ENCODE measurements around the gene LMCD1.

DNA sequence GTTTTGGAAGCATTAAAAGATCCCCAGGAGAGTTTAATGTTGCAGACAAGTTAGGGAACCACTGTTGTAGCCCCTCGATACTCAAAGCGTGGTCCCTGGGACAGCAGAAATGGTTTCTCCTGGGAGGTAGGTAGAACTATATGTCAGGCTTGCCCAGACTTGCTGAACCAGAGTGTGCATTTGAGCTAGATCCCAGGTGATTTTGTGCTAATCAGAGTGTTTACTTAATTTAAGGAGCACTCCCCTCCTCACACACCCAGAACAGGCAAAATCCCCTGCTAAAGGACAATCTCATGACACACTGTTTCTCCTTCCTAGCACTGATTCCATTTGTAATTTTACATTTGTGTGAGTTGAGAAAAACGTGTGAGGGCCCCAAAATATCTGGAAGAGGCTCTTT is 24.3 kb downstream of the LMCD1 start:
- TF ChIP-seq, protein P1, sequence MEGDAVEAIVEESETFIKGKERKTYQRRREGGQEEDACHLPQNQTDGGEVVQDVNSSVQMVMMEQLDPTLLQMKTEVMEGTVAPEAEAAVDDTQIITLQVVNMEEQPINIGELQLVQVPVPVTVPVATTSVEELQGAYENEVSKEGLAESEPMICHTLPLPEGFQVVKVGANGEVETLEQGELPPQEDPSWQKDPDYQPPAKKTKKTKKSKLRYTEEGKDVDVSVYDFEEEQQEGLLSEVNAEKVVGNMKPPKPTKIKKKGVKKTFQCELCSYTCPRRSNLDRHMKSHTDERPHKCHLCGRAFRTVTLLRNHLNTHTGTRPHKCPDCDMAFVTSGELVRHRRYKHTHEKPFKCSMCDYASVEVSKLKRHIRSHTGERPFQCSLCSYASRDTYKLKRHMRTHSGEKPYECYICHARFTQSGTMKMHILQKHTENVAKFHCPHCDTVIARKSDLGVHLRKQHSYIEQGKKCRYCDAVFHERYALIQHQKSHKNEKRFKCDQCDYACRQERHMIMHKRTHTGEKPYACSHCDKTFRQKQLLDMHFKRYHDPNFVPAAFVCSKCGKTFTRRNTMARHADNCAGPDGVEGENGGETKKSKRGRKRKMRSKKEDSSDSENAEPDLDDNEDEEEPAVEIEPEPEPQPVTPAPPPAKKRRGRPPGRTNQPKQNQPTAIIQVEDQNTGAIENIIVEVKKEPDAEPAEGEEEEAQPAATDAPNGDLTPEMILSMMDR (IDR thresholded peaks at IDR 0.05): no peak
- no peak for TF ChIP-seq BHLHE40 (IDR thresholded peaks at IDR 0.05; ENCODE audit: low read depth, low read length)
- no peak for TF ChIP-seq EHMT2 (IDR thresholded peaks at IDR 0.05; ENCODE audit: low read depth)
- no peak for TF ChIP-seq CBX8 (IDR thresholded peaks at IDR 0.05)
- TF ChIP-seq POLR2A (IDR thresholded peaks at IDR 0.05; ENCODE audit: low read length): no peak
- no peak for TF ChIP-seq EP300 (IDR thresholded peaks at IDR 0.05)
- no peak for TF ChIP-seq SMC3 (IDR thresholded peaks at IDR 0.05)
- no peak for TF ChIP-seq RNF2 (IDR thresholded peaks at IDR 0.05; ENCODE audit: borderline replicate concordance, low read depth)
